Stimulated activated memory B cell treated with anti-CD40 and anti-IgM and Interleukin-4, amounts not matched to agents 10 μg/mL and 1 μg/mL and 100 μg/mL, for 72 hours (primary cell): ENCODE measurements around the gene DET1.
"Not testable (repeated sequence)": the region's sequence is repeated elsewhere in the genome, so short reads cannot be mapped to it uniquely, and the experiment has no call there.

ENCODE experiments used
- ATAC-seq: fragments of 150-1000 bp; cut with Tn5 transposase; 2 replicates; pipeline ENCODE4 v1.10.0; 2021
- H3K27ac Mint-ChIP-seq: one replicate; pipeline ENCODE4 v1.8.0; 2022; ENCODE audit warnings: mild to moderate bottlenecking, mixed read lengths
- H3K27me3 Mint-ChIP-seq: one replicate; pipeline ENCODE4 v1.8.0; 2022; ENCODE audit warnings: mixed read lengths
- H3K36me3 Mint-ChIP-seq: one replicate; pipeline ENCODE4 v1.8.0; 2022; ENCODE audit warnings: mixed read lengths
- H3K4me1 Mint-ChIP-seq: one replicate; pipeline ENCODE4 v1.8.0; 2022; ENCODE audit warnings: mixed read lengths
- H3K4me3 Mint-ChIP-seq: one replicate; pipeline ENCODE4 v1.8.0; 2022; ENCODE audit warnings: mild to moderate bottlenecking, moderate library complexity, mixed read lengths
- H3K9me3 Mint-ChIP-seq: one replicate; pipeline ENCODE4 v1.8.0; 2022; ENCODE audit warnings: mixed read lengths

Gene DET1

GRCh38 chr15:88526247-88526879 is 20.1 kb downstream of the DET1 start:
- no peak for ATAC-seq
- H3K27ac Mint-ChIP-seq = no peak overlapping the region
- H3K9me3 Mint-ChIP-seq = no peaks in the 10 kb centered on the region
- H3K4me3 Mint-ChIP-seq = no peak overlapping the region
- H3K4me1 Mint-ChIP-seq = no peaks in the 10 kb centered on the region
- peaks cover 63% of the 10 kb centered on the region for H3K36me3 Mint-ChIP-seq
- no peaks in the 10 kb centered on the region for H3K27me3 Mint-ChIP-seq

DNA sequence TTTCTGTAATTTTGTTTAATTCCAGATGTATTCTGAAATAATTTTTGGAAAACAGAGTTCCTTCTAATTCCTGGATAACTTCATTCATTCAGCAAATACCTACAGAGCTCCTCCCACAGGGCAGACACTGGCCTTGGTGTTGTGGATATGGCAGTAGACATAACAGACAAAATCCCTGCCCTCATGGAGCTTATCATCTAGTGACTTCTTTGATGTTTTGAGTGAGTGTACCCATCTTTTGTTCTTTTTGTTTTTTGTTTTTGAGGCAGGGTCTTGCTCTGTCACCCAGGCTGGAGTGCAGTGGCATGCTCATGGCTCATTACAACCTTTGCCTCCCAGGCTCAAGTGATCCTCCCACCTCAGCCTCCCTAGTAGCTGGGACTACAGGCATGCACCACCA is 21.1 kb downstream of the DET1 start:
- Mint-ChIP-seq H3K4me1 (no peaks in the 10 kb centered on the region), H3K4me3 (no peak overlapping the region), H3K27me3 (no peaks in the 10 kb centered on the region), H3K9me3 (no peaks in the 10 kb centered on the region), H3K36me3 (peaks cover 53% of the 10 kb centered on the region), H3K27ac (no peak overlapping the region)
- ATAC-seq = no peak

GRCh38 chr15:88524094-88524493 is 22.4 kb downstream of the DET1 start:
- ATAC-seq = not testable (repeated sequence)

DNA sequence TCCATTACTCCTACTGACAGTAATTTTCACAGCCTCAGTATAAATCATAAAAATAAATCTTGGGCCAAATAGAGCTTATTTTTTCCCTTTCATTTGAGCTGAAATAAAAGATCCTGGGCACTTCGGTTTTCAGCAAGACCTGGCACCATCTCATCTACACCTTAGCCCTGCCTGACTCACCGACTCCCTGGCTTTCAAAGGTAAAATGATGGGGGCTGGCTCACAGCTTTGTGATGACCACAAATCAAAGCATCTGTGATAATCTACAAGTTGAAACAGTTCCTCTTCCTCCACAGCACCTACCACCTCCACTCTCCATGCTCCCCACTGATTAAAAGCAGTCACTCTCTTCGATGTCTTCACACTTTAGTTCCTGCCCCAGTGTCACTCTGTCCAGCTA is 27.6 kb downstream of the DET1 start:
- H3K4me3 Mint-ChIP-seq = no peak overlapping the region
- ATAC-seq = no peak
- no peaks in the 10 kb centered on the region for H3K9me3 Mint-ChIP-seq
- no peak overlapping the region for H3K27ac Mint-ChIP-seq
- H3K27me3 Mint-ChIP-seq = no peaks in the 10 kb centered on the region
- H3K4me1 Mint-ChIP-seq = no peaks in the 10 kb centered on the region
- peaks cover 8% of the 10 kb centered on the region for H3K36me3 Mint-ChIP-seq

More at GRCh38 chr15:88524094-88524493, 22.4 kb downstream of the DET1 start:
- peaks cover 40% of the 10 kb centered on the region for H3K36me3 Mint-ChIP-seq
- not testable (repeated sequence) for H3K27ac Mint-ChIP-seq, H3K4me1 Mint-ChIP-seq, H3K9me3 Mint-ChIP-seq, H3K27me3 Mint-ChIP-seq, H3K4me3 Mint-ChIP-seq

DNA sequence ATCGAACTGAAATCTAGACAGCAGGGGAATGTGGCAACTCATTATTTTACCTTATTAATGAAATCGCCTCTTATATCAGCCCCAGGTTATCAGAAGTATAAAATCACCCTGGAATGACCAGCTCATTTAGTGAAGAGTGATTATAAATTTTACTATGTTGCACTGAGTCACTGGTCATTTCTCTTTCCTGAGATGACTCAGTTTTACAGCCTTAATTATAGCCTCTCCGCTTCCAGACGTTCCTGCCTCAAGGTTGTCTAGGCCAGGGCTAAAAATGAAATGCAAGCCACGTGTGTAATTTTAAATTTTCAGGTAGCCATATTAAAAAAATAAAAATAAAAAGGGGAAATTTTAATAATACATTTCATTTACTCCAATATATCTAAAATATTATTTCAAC is 33.3 kb downstream of the DET1 start:
- Mint-ChIP-seq H3K4me1 (peaks cover 7% of the 10 kb centered on the region), H3K36me3 (peaks cover 45% of the 10 kb centered on the region), H3K27me3 (no peaks in the 10 kb centered on the region), H3K27ac (no peak overlapping the region), H3K9me3 (no peaks in the 10 kb centered on the region), H3K4me3 (no peak overlapping the region)
- ATAC-seq = no peak

DNA sequence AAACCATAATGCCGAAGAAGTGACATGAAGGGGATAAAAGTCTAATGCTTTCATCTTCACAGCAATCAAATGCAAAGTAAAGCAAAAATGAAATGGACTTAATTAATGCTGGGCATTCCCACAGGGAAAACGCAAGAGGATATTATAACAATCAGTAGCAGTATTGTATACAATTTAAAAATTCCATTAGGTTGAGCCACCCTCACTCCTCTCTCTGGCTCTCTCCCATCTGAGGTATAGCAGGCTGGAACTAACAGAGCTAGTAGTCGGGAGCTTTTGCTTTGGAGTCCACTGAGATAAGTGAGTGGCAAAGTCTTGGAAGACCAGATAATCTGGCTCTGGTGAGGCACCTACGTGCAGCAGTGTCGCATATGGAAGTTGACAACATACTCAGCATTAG is 33.9 kb downstream of the DET1 start:
- H3K27ac Mint-ChIP-seq = no peak overlapping the region
- no peak for ATAC-seq
- no peaks in the 10 kb centered on the region for H3K27me3 Mint-ChIP-seq
- no peak overlapping the region for H3K4me3 Mint-ChIP-seq
- H3K4me1 Mint-ChIP-seq = peaks cover 7% of the 10 kb centered on the region
- H3K9me3 Mint-ChIP-seq = no peaks in the 10 kb centered on the region
- peaks cover 46% of the 10 kb centered on the region for H3K36me3 Mint-ChIP-seq

- H3K36me3 Mint-ChIP-seq = peaks cover 52% of the 10 kb centered on the region
- no peaks in the 10 kb centered on the region for H3K9me3 Mint-ChIP-seq
- peaks cover 7% of the 10 kb centered on the region for H3K4me1 Mint-ChIP-seq
- H3K27me3 Mint-ChIP-seq = no peaks in the 10 kb centered on the region
- no peak for ATAC-seq
- no peak overlapping the region for H3K4me3 Mint-ChIP-seq
- H3K27ac Mint-ChIP-seq = no peak overlapping the region
Measured at GRCh38 chr15:88512078-88512477, 34.4 kb downstream of the DET1 start.

GRCh38 chr15:88511161-88511560 is 35.3 kb downstream of the DET1 start:
- no peak for ATAC-seq
- Mint-ChIP-seq H3K27me3 (no peaks in the 10 kb centered on the region), H3K4me1 (peaks cover 7% of the 10 kb centered on the region), H3K27ac (no peak overlapping the region), H3K9me3 (no peaks in the 10 kb centered on the region), H3K36me3 (peaks cover 52% of the 10 kb centered on the region), H3K4me3 (no peak overlapping the region)

- no peak overlapping the region for H3K4me3 Mint-ChIP-seq
- no peak for ATAC-seq
- peaks cover 7% of the 10 kb centered on the region for H3K4me1 Mint-ChIP-seq
- H3K27me3 Mint-ChIP-seq = no peaks in the 10 kb centered on the region
- H3K9me3 Mint-ChIP-seq = no peaks in the 10 kb centered on the region
- H3K36me3 Mint-ChIP-seq = peaks cover 57% of the 10 kb centered on the region
- H3K27ac Mint-ChIP-seq = no peak overlapping the region
Measured at GRCh38 chr15:88509964-88510363, 36.5 kb downstream of the DET1 start.

DNA sequence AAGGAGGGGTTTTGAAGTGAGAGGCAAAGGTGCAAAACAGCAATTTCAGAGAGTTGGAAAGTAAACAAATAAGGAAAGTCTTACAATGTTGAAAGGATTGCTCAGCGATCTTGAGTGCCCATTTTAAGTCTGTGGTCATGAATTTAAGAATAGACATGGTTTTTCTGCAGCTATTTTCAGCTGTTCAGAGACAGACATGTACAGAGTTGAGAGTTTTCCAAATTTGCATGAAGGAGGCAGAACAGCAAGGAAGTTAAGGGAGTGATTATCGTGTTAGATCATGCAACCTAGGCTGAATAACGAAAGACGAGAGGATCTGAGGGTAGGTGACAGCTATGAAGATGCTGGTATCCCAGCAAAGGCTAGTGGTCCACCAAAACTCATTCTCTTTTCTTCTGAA is 37.2 kb downstream of the DET1 start:
- Mint-ChIP-seq H3K27me3 (no peaks in the 10 kb centered on the region), H3K27ac (no peak overlapping the region), H3K9me3 (no peaks in the 10 kb centered on the region), H3K4me1 (peaks cover 7% of the 10 kb centered on the region), H3K4me3 (no peak overlapping the region), H3K36me3 (peaks cover 57% of the 10 kb centered on the region)
- ATAC-seq = no peak

DNA sequence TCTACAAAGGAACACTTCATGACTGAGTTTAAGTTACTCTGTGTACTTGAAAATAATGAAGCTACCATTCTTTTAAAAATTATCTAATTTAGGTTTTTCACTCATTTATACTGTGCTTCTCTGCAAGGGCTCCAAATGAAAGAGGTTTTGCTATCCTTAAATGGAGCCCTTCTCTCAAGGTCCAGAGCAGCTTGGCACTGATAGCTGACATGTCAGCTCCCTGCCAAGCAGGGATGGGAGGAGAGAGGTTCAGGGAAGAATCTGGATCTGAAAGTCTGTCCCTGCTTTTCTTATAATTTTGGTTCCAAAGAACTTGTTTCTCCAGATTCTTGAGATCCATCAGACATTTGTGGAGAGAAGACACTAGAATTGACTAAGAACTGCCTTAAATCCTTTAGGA is 39.9 kb downstream of the DET1 start:
- Mint-ChIP-seq H3K9me3 (no peaks in the 10 kb centered on the region), H3K27ac (no peak overlapping the region), H3K36me3 (peaks cover 53% of the 10 kb centered on the region), H3K27me3 (no peaks in the 10 kb centered on the region), H3K4me3 (no peak overlapping the region), H3K4me1 (peaks cover 7% of the 10 kb centered on the region)
- no peak for ATAC-seq

DNA sequence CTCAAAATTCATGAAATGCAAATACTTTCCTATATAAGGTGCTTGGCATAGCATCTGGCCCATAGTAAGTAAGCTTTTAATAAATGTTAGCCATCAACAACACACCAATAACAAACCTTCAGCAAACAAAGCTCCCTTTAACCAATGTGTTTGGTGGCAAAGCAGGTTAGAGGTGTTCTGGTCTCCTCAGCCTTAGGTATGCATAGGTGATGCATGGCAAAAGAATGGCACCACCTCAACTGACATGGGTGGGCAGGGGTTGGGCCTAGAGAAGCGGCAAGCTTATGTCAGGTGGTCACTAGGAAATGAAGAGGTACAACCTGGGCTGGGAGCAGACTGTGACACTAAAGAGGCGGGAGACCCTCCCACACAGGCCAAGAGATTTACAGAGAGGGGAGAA is 40.8 kb downstream of the DET1 start:
- no peaks in the 10 kb centered on the region for H3K9me3 Mint-ChIP-seq
- H3K4me3 Mint-ChIP-seq = no peak overlapping the region
- H3K4me1 Mint-ChIP-seq = peaks cover 7% of the 10 kb centered on the region
- no peak for ATAC-seq
- H3K27me3 Mint-ChIP-seq = no peaks in the 10 kb centered on the region
- H3K36me3 Mint-ChIP-seq = peaks cover 44% of the 10 kb centered on the region
- no peak overlapping the region for H3K27ac Mint-ChIP-seq

- H3K4me3 Mint-ChIP-seq = no peak overlapping the region
Measured at GRCh38 chr15:88504445-88504844, 42.0 kb downstream of the DET1 start.

GRCh38 chr15:88498996-88499395 is 47.5 kb downstream of the DET1 start:
- no peak for ATAC-seq
- H3K27me3 Mint-ChIP-seq = no peaks in the 10 kb centered on the region
- H3K4me1 Mint-ChIP-seq = no peaks in the 10 kb centered on the region
- H3K9me3 Mint-ChIP-seq = no peaks in the 10 kb centered on the region
- peaks cover 16% of the 10 kb centered on the region for H3K36me3 Mint-ChIP-seq
- no peak overlapping the region for H3K4me3 Mint-ChIP-seq
- no peak overlapping the region for H3K27ac Mint-ChIP-seq

More at GRCh38 chr15:88504445-88504844, 42.0 kb downstream of the DET1 start:
- H3K27me3 Mint-ChIP-seq = no peaks in the 10 kb centered on the region
- peaks cover 7% of the 10 kb centered on the region for H3K4me1 Mint-ChIP-seq
- no peak for ATAC-seq
- H3K9me3 Mint-ChIP-seq = no peaks in the 10 kb centered on the region
- H3K27ac Mint-ChIP-seq = no peak overlapping the region
- H3K36me3 Mint-ChIP-seq = peaks cover 35% of the 10 kb centered on the region

GRCh38 chr15:88497109-88497765 is 49.2 kb downstream of the DET1 start:
- ATAC-seq = peak; percentile 34
- no peak overlapping the region for H3K27ac Mint-ChIP-seq
- H3K36me3 Mint-ChIP-seq = peaks cover 10% of the 10 kb centered on the region
- no peaks in the 10 kb centered on the region for H3K9me3 Mint-ChIP-seq
- H3K4me1 Mint-ChIP-seq = no peaks in the 10 kb centered on the region
- H3K4me3 Mint-ChIP-seq = no peak overlapping the region
- H3K27me3 Mint-ChIP-seq = no peaks in the 10 kb centered on the region

- H3K27ac Mint-ChIP-seq = no peak overlapping the region
- no peak for ATAC-seq
- no peaks in the 10 kb centered on the region for H3K27me3 Mint-ChIP-seq
- no peak overlapping the region for H3K4me3 Mint-ChIP-seq
- H3K9me3 Mint-ChIP-seq = no peaks in the 10 kb centered on the region
- peaks cover 6% of the 10 kb centered on the region for H3K36me3 Mint-ChIP-seq
- H3K4me1 Mint-ChIP-seq = no peaks in the 10 kb centered on the region
Measured at GRCh38 chr15:88493844-88494243, 52.6 kb downstream of the DET1 start.
